Peyer's patch (tissue), 4 donors: ENCODE data around the gene MACC1.

Experiments used
- POLR2A ChIP-seq, 2 donors: fragments of 450-650 bp; IDR thresholded peaks; one replicate each; pipeline ENCODE4 v1.5.1; 2017; ENCODE audit warnings: antibody characterized with exemption in 2 of 2, mild to moderate bottlenecking in 2 of 2, moderate library complexity in 2 of 2
- TF ChIP-seq, protein P1 (sequence below), 6 experiments: fragments of 450-650 bp in 4 of 6; fragments of 200-600 bp in 2 of 6; sonication (generic) in 1 of 6; IDR thresholded peaks; one replicate each; pipeline ENCODE4 v1.5.1; 2017 to 2019; ENCODE audit warnings: antibody characterized with exemption in 6 of 6, mild to moderate bottlenecking in 3 of 6, moderate library complexity in 1 of 6

DNA sequence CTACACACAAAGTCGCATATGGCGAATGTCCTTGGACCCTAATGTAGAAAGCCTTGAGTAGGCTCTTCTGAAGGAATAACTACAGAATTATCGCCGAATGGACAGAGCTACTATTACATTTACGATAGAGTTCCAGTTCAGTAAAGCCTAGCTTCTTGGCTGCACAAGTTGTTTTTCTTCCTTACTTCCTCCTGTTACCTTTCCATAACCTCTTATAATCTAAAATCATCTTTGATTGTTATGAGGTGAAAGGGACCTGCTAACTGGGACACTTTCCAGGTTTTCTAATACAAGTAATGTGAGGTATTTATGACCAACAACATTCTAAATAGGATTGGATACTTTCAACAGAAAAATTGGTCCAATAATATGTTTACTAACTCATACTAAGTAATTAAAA is 31.2 kb downstream of the MACC1 start:
- TF ChIP-seq, protein P1, sequence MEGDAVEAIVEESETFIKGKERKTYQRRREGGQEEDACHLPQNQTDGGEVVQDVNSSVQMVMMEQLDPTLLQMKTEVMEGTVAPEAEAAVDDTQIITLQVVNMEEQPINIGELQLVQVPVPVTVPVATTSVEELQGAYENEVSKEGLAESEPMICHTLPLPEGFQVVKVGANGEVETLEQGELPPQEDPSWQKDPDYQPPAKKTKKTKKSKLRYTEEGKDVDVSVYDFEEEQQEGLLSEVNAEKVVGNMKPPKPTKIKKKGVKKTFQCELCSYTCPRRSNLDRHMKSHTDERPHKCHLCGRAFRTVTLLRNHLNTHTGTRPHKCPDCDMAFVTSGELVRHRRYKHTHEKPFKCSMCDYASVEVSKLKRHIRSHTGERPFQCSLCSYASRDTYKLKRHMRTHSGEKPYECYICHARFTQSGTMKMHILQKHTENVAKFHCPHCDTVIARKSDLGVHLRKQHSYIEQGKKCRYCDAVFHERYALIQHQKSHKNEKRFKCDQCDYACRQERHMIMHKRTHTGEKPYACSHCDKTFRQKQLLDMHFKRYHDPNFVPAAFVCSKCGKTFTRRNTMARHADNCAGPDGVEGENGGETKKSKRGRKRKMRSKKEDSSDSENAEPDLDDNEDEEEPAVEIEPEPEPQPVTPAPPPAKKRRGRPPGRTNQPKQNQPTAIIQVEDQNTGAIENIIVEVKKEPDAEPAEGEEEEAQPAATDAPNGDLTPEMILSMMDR (IDR thresholded peaks at IDR 0.05) = no peak
- TF ChIP-seq POLR2A (IDR thresholded peaks at IDR 0.05) = no peak
